PC-3 (cell line): ENCODE data around the gene NR1I2. TPM values are rescaled to one million over a fixed set of nuclear protein-coding genes. Genes with fewer than 3 reads are reported as not detected.

Source experiments
- ATAC-seq: fragments of 200-7000 bp; cut with Tn5 transposase; 2 replicates; pipeline ENCODE4 v1.9.1; 2020; ENCODE audit warnings: mild to moderate bottlenecking, moderate library complexity
- BruUV-seq: library from RNA; stranded (reverse); fragments of 400-500 nt; replicated peaks from 2 replicates; lab custom pipeline; 2021; lab: Mats Ljungman, UMichigan
- CTCF ChIA-PET: fragments of 300-600 bp; sonication (Branson Sonifier 250); formaldehyde crosslinking; loops from one replicate; lab custom pipeline; 2022; ENCODE audit warnings: antibody characterized with exemption; lab: Charles Lee
- POLR2A ChIA-PET: fragments of 300-600 bp; sonication (Branson Sonifier 250); formaldehyde crosslinking; loops from one replicate; lab custom pipeline; 2022; ENCODE audit warnings: antibody characterized with exemption; ENCODE audit not compliant: unreplicated experiment; lab: Charles Lee
- DNase-seq: peaks from one replicate; pipeline ENCODE4 v3.0.0-alpha.2; 2015
- H2AFZ ChIP-seq: fragments of 300-600 bp; sonication (generic); 2 replicates; pipeline ENCODE4 v1.6.0; 2016; ENCODE audit warnings: antibody characterized with exemption, low read length
- H3F3A ChIP-seq: fragments of 300-600 bp; sonication (generic); one replicate; pipeline ENCODE4 v1.6.0; 2017; ENCODE audit warnings: antibody characterized with exemption, low read length, control low read depth, mild to moderate bottlenecking; ENCODE audit not compliant: unreplicated experiment
- H3K27ac ChIP-seq: fragments of 300-600 bp; sonication (generic); 2 replicates; pipeline ENCODE4 v1.5.1; 2016; ENCODE audit warnings: mild to moderate bottlenecking, low read length
- H3K27me3 ChIP-seq: fragments of 300-600 bp; sonication (generic); 2 replicates; pipeline ENCODE4 v1.6.1; 2016; ENCODE audit warnings: low read length, mixed read lengths
- H3K36me3 ChIP-seq: fragments of 300-600 bp; sonication (generic); 2 replicates; pipeline ENCODE4 v1.6.1; 2016; ENCODE audit warnings: low read depth, mixed run types, low read length, mixed read lengths
- H3K4me1 ChIP-seq: fragments of 300-600 bp; sonication (generic); 2 replicates; pipeline ENCODE4 v1.5.1; 2016; ENCODE audit warnings: low read length; ENCODE audit not compliant: insufficient read depth
- H3K4me2 ChIP-seq: fragments of 300-600 bp; sonication (generic); 2 replicates; pipeline ENCODE4 v1.6.0; 2016; ENCODE audit warnings: low read length
- H3K4me3 ChIP-seq: fragments of 300-600 bp; sonication (generic); 2 replicates; pipeline ENCODE4 v1.5.1; 2016; ENCODE audit warnings: mild to moderate bottlenecking, low read length, mixed read lengths
- H3K79me2 ChIP-seq: fragments of 300-600 bp; sonication (generic); 2 replicates; pipeline ENCODE4 v1.6.1; 2017; ENCODE audit warnings: low read length, mixed read lengths
- H3K9ac ChIP-seq: fragments of 300-600 bp; sonication (generic); 2 replicates; pipeline ENCODE4 v1.6.0; 2016; ENCODE audit warnings: mild to moderate bottlenecking, low read length
- H3K9me2 ChIP-seq: fragments of 300-600 bp; sonication (generic); replicated peaks from 2 replicates; pipeline ENCODE4 v1.6.1; 2016; ENCODE audit warnings: mixed run types, low read length, mixed read lengths
- H3K9me3 ChIP-seq: fragments of 300-600 bp; sonication (generic); 2 replicates; pipeline ENCODE4 v1.6.1; 2016; ENCODE audit warnings: low read length, mixed read lengths
- H4K20me1 ChIP-seq: fragments of 300-600 bp; sonication (generic); 2 replicates; pipeline ENCODE4 v1.6.1; 2016; ENCODE audit warnings: low read length, mixed read lengths
- CTCF ChIP-seq: fragments of 300-600 bp; sonication (generic); conservative IDR thresholded peaks from 2 replicates; pipeline ENCODE4 v1.5.1; 2017; ENCODE audit warnings: antibody characterized with exemption, low read depth, mild to moderate bottlenecking, low read length
- EZH2 ChIP-seq: fragments of 300-600 bp; sonication (generic); IDR thresholded peaks from one replicate; pipeline ENCODE4 v1.6.1; 2017; ENCODE audit warnings: antibody characterized with exemption, mild to moderate bottlenecking, low read length; ENCODE audit not compliant: unreplicated experiment
- EZH2phosphoT487 ChIP-seq: fragments of 300-600 bp; sonication (generic); IDR thresholded peaks from 2 replicates; pipeline ENCODE4 v1.6.1; 2018; ENCODE audit warnings: mild to moderate bottlenecking, antibody characterized with exemption, low read length, borderline replicate concordance
- intact Hi-C: fragments of 100-400 bp; cut with micrococcal nuclease; formaldehyde crosslinking; loops from 2 replicates; pipeline ENCODE4 v1.9.0; 2023
- total RNA-seq: library from RNA; depleted of rRNA; stranded (reverse); fragments of >200 nt; gene quantifications from 2 replicates; pipeline ENCODE4 v1.2.3, GENCODE V29; 2014

NR1I2 gene
- total RNA-seq, 1 experiment from 2014 or later: 0.04 TPM

GRCh38 chr3:119792270-119792669, 10.4 kb downstream of the NR1I2 start:
- BruUV-seq: no TSS peak
- Histone ChIP-seq H2AFZ (no peak overlapping the region), H4K20me1 (no peaks in the 10 kb centered on the region), H3K36me3 (no peaks in the 10 kb centered on the region), H3K4me3 (no peak overlapping the region), H3K9me2 (no peaks in the 10 kb centered on the region), H3K27me3 (no peaks in the 10 kb centered on the region), H3F3A (no peaks in the 10 kb centered on the region), H3K4me2 (no peak overlapping the region), H3K27ac (no peak overlapping the region), H3K79me2 (no peaks in the 10 kb centered on the region), H3K4me1 (peaks cover 10% of the 10 kb centered on the region), H3K9me3 (no peaks in the 10 kb centered on the region), H3K9ac (no peak overlapping the region)
- DNase-seq (no peak), ATAC-seq (no peak)
- POLR2A ChIA-PET: no interaction called here
- CTCF ChIA-PET: no interaction called here
- intact Hi-C loops: no loop called here
- TF ChIP-seq EZH2phosphoT487 (no peak), EZH2 (no peak), CTCF (no peak)

GRCh38 chr3:119794401-119794800, 12.5 kb downstream of the NR1I2 start:
- Histone ChIP-seq H2AFZ (no peak overlapping the region), H3K36me3 (no peaks in the 10 kb centered on the region), H3K9me2 (no peaks in the 10 kb centered on the region), H3K4me3 (no peak overlapping the region), H3K27me3 (peaks cover 6% of the 10 kb centered on the region; the same call in 1 of the 2 replicates), H3K4me1 (peaks cover 10% of the 10 kb centered on the region), H3K79me2 (no peaks in the 10 kb centered on the region), H3K27ac (no peak overlapping the region), H3K9ac (no peak overlapping the region), H3K9me3 (no peaks in the 10 kb centered on the region), H3K4me2 (no peak overlapping the region), H3F3A (no peaks in the 10 kb centered on the region), H4K20me1 (no peaks in the 10 kb centered on the region)
- TF ChIP-seq CTCF: no peak
- no peak for TF ChIP-seq EZH2
- TF ChIP-seq EZH2phosphoT487: no peak
- POLR2A ChIA-PET: no interaction called here
- DNase-seq (no peak), ATAC-seq (no peak)
- CTCF ChIA-PET: no interaction called here
- intact Hi-C loops: no loop called here
- BruUV-seq: no TSS peak

- 0 out of 2 replicates have a peak overlapping the region, but pooled peaks have one; percentile 10 for H3K4me2 ChIP-seq
Measured at GRCh38 chr3:119794971-119795612, 13.2 kb downstream of the NR1I2 start.

More at GRCh38 chr3:119794971-119795612, 13.2 kb downstream of the NR1I2 start:
- H3K79me2 ChIP-seq: no peaks in the 10 kb centered on the region
- no peaks in the 10 kb centered on the region for H3K9me2 ChIP-seq
- BruUV-seq: no TSS peak
- no peak overlapping the region for H3K9ac ChIP-seq
- no peak overlapping the region for H2AFZ ChIP-seq
- no peak overlapping the region for H3K4me3 ChIP-seq
- no peaks in the 10 kb centered on the region for H3K36me3 ChIP-seq
- TF ChIP-seq EZH2phosphoT487 (no peak), CTCF (no peak), EZH2 (no peak)
- ChIA-PET CTCF (no interaction called here), POLR2A (no interaction called here)
- intact Hi-C loops: no loop called here
- DNase-seq: peak; percentile 55
- peaks cover 10% of the 10 kb centered on the region for H3K4me1 ChIP-seq
- no peaks in the 10 kb centered on the region for H3F3A ChIP-seq
- H3K27ac ChIP-seq: no peak overlapping the region
- ATAC-seq: peak; percentile 91
- H3K9me3 ChIP-seq: no peaks in the 10 kb centered on the region
- no peaks in the 10 kb centered on the region for H4K20me1 ChIP-seq
- H3K27me3 ChIP-seq: peaks cover 10% of the 10 kb centered on the region; the same call in 1 of the 2 replicates
